Astrocyte (in vitro differentiated cells and primary cell): ENCODE measurements around the gene COLGALT1. TPM values are rescaled to one million over a fixed set of nuclear protein-coding genes. Genes with fewer than 3 reads are reported as not detected.

ENCODE experiments used
- DNase-seq: peaks from one replicate; pipeline ENCODE4 v3.0.0-alpha.2; 2010; ENCODE audit warnings: low read depth
- FAIRE-seq: peaks from 2 replicates; lab custom pipeline; 2011; peaks lifted over from hg19 to GRCh38; lab: Jason Lieb, UNC
- H2AFZ ChIP-seq: 2 replicates; pipeline ENCODE4 v1.6.0; 2012; ENCODE audit warnings: low read depth, low read length, inconsistent platforms
- H3K27ac ChIP-seq: 2 replicates; pipeline ENCODE4 v1.5.1; 2011; ENCODE audit warnings: low read depth, low read length, inconsistent platforms
- H3K27me3 ChIP-seq: 2 replicates; pipeline ENCODE4 v1.6.0; 2011; ENCODE audit warnings: low read length, inconsistent platforms; ENCODE audit not compliant: insufficient read depth
- H3K36me3 ChIP-seq: 2 replicates; pipeline ENCODE4 v1.5.1; 2011; ENCODE audit warnings: low read length, inconsistent platforms; ENCODE audit not compliant: insufficient read depth
- H3K4me1 ChIP-seq: 2 replicates; pipeline ENCODE4 v1.5.1; 2011; ENCODE audit warnings: low read length, inconsistent platforms; ENCODE audit not compliant: insufficient read depth
- H3K4me2 ChIP-seq: 2 replicates; pipeline ENCODE4 v1.6.0; 2012; ENCODE audit warnings: low read length, inconsistent platforms
- H3K4me3 ChIP-seq: 2 replicates; pipeline ENCODE4 v1.5.1; 2011; ENCODE audit warnings: low read depth, mild to moderate bottlenecking, low read length, inconsistent platforms; ENCODE audit not compliant: insufficient read depth
- H3K79me2 ChIP-seq: 2 replicates; pipeline ENCODE4 v1.6.0; 2012; ENCODE audit warnings: mild to moderate bottlenecking, low read length, inconsistent platforms; ENCODE audit not compliant: insufficient read depth
- H3K9ac ChIP-seq: 2 replicates; pipeline ENCODE4 v1.6.0; 2012; ENCODE audit warnings: mild to moderate bottlenecking, low read length, inconsistent platforms
- H3K9me3 ChIP-seq: 2 replicates; pipeline ENCODE4 v1.5.1; 2012; ENCODE audit warnings: low read depth, mild to moderate bottlenecking, low read length, inconsistent platforms; ENCODE audit not compliant: insufficient read depth
- H4K20me1 ChIP-seq: 2 replicates; pipeline ENCODE4 v1.6.0; 2012; ENCODE audit warnings: low read length, inconsistent platforms; ENCODE audit not compliant: insufficient read depth
- H3K27ac Mint-ChIP-seq: one replicate; pipeline ENCODE4 v1.8.0; 2021; ENCODE audit warnings: mild to moderate bottlenecking, mixed read lengths; ENCODE audit not compliant: unreplicated experiment
- H3K27me3 Mint-ChIP-seq: one replicate; pipeline ENCODE4 v1.8.0; 2021; ENCODE audit warnings: low read depth, mixed read lengths; ENCODE audit not compliant: unreplicated experiment
- H3K36me3 Mint-ChIP-seq: one replicate; pipeline ENCODE4 v1.8.0; 2021; ENCODE audit warnings: low read depth, mixed read lengths; ENCODE audit not compliant: unreplicated experiment
- H3K4me1 Mint-ChIP-seq: one replicate; pipeline ENCODE4 v1.8.0; 2021; ENCODE audit warnings: low read depth, mixed read lengths; ENCODE audit not compliant: unreplicated experiment
- H3K4me3 Mint-ChIP-seq: one replicate; pipeline ENCODE4 v1.8.0; 2021; ENCODE audit warnings: mild to moderate bottlenecking, moderate library complexity, mixed read lengths; ENCODE audit not compliant: unreplicated experiment
- H3K9me3 Mint-ChIP-seq: one replicate; pipeline ENCODE4 v1.8.0; 2021; ENCODE audit warnings: mild to moderate bottlenecking, mixed read lengths; ENCODE audit not compliant: unreplicated experiment
- EZH2 ChIP-seq: IDR thresholded peaks from 2 replicates; pipeline ENCODE4 v1.6.1; 2012; ENCODE audit warnings: mild to moderate bottlenecking, low read length, inconsistent platforms; ENCODE audit not compliant: insufficient read depth
- total RNA-seq: library from RNA; stranded (reverse); gene quantifications from 2 replicates; pipeline ENCODE4 v1.2.1, GENCODE V29; 2021
- TF ChIP-seq, protein P1 (sequence below): IDR thresholded peaks from 2 replicates; pipeline ENCODE4 v1.5.1; 2011; ENCODE audit warnings: low read depth, mild to moderate bottlenecking, inconsistent platforms, low read length, moderate library complexity; ENCODE audit not compliant: insufficient read depth

Gene COLGALT1
- total RNA-seq, 1 donor from 2014 or later = 137 TPM

- H3K27ac Mint-ChIP-seq = no peak overlapping the region
- no peak for TF ChIP-seq EZH2
- TF ChIP-seq, protein P1, sequence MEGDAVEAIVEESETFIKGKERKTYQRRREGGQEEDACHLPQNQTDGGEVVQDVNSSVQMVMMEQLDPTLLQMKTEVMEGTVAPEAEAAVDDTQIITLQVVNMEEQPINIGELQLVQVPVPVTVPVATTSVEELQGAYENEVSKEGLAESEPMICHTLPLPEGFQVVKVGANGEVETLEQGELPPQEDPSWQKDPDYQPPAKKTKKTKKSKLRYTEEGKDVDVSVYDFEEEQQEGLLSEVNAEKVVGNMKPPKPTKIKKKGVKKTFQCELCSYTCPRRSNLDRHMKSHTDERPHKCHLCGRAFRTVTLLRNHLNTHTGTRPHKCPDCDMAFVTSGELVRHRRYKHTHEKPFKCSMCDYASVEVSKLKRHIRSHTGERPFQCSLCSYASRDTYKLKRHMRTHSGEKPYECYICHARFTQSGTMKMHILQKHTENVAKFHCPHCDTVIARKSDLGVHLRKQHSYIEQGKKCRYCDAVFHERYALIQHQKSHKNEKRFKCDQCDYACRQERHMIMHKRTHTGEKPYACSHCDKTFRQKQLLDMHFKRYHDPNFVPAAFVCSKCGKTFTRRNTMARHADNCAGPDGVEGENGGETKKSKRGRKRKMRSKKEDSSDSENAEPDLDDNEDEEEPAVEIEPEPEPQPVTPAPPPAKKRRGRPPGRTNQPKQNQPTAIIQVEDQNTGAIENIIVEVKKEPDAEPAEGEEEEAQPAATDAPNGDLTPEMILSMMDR = no peak
- Histone ChIP-seq H3K27me3 (no peaks in the 10 kb centered on the region), H3K4me3 (no peak overlapping the region), H4K20me1 (peaks cover 41% of the 10 kb centered on the region), H3K4me2 (no peak overlapping the region), H2AFZ (no peak overlapping the region), H3K36me3 (peaks cover 17% of the 10 kb centered on the region), H3K27ac (no peak overlapping the region), H3K79me2 (peaks cover 6% of the 10 kb centered on the region), H3K9ac (no peak overlapping the region), H3K9me3 (no peaks in the 10 kb centered on the region), H3K4me1 (no peaks in the 10 kb centered on the region)
- H3K4me3 Mint-ChIP-seq = peak overlapping the region; percentile 50
- H3K36me3 Mint-ChIP-seq = peaks cover 33% of the 10 kb centered on the region
- no peaks in the 10 kb centered on the region for H3K9me3 Mint-ChIP-seq
- DNase-seq (no peak), FAIRE-seq (no peak)
- H3K4me1 Mint-ChIP-seq = no peaks in the 10 kb centered on the region
- H3K27me3 Mint-ChIP-seq = no peaks in the 10 kb centered on the region
These were observed 24.3 kb downstream of the COLGALT1 start for GRCh38 chr19:17579661-17580244.

- Mint-ChIP-seq H3K4me1 (no peaks in the 10 kb centered on the region), H3K27me3 (no peaks in the 10 kb centered on the region), H3K4me3 (no peak overlapping the region), H3K9me3 (no peaks in the 10 kb centered on the region), H3K27ac (no peak overlapping the region), H3K36me3 (peaks cover 33% of the 10 kb centered on the region)
- Histone ChIP-seq H3K27me3 (no peaks in the 10 kb centered on the region), H3K9ac (no peak overlapping the region), H3K27ac (no peak overlapping the region), H3K79me2 (peaks cover 6% of the 10 kb centered on the region), H2AFZ (no peak overlapping the region), H3K36me3 (peaks cover 14% of the 10 kb centered on the region), H3K4me2 (no peak overlapping the region), H3K4me1 (no peaks in the 10 kb centered on the region), H3K4me3 (no peak overlapping the region), H3K9me3 (no peaks in the 10 kb centered on the region), H4K20me1 (peaks cover 39% of the 10 kb centered on the region)
- FAIRE-seq (no peak), DNase-seq (no peak)
- TF ChIP-seq, protein P1 = no peak
- no peak for TF ChIP-seq EZH2
These were observed 25.2 kb downstream of the COLGALT1 start for GRCh38 chr19:17580470-17581144.
